Thyroid gland (tissue), 4 donors: ENCODE data around the gene RFX7. TPM values are rescaled to one million over a fixed set of nuclear protein-coding genes. Genes with fewer than 3 reads are reported as not detected.

Experiments
- DNase-seq, 2 donors: peaks; one replicate each; pipeline ENCODE4 v3.0.0-alpha.2; 2019
- H3K27ac ChIP-seq, 3 donors: fragments of 200-600 bp; sonication (generic); 1 replicate in 2 of 3; 2 replicates in 1 of 3; pipeline ENCODE4 v1.5.1; 2016 to 2019; ENCODE audit warnings: mild to moderate bottlenecking in 1 of 3, moderate library complexity in 1 of 3
- H3K27me3 ChIP-seq: fragments of 200-600 bp; sonication (generic); one replicate; pipeline ENCODE4 v1.5.1; 2019
- H3K36me3 ChIP-seq, 2 donors: fragments of 200-600 bp; sonication (generic); one replicate each; pipeline ENCODE4 v1.5.1; 2016 to 2019
- H3K4me1 ChIP-seq, 2 donors: fragments of 200-600 bp; sonication (generic); one replicate each; pipeline ENCODE4 v1.5.1; 2017 to 2019
- H3K4me3 ChIP-seq, 3 donors: fragments of 200-600 bp; sonication (generic); replicated peaks in 1 of 3; 1 replicate in 2 of 3; 2 replicates in 1 of 3; pipeline ENCODE4 v1.5.1; 2016; ENCODE audit warnings: mild to moderate bottlenecking in 1 of 3
- H3K9me3 ChIP-seq: fragments of 200-600 bp; sonication (generic); one replicate; pipeline ENCODE4 v1.5.1; 2017
- POLR2A ChIP-seq, 2 donors: fragments of 450-650 bp; IDR thresholded peaks; one replicate each; pipeline ENCODE4 v1.6.1; 2017; ENCODE audit warnings: antibody characterized with exemption in 2 of 2, mild to moderate bottlenecking in 2 of 2, moderate library complexity in 1 of 2
- WGBS, 2 donors: methylation state at CpG; one replicate each; pipeline ENCODE4 v1.1.5; 2017; 5-methylcytosine and 5-hydroxymethylcytosine counted together
- intact Hi-C: fragments of 100-400 bp; cut with DNase I; formaldehyde crosslinking; loops from one replicate; pipeline ENCODE4 v1.15.1; 2023
- total RNA-seq, 4 donors: library from RNA; depleted of rRNA; stranded (reverse); fragments of >200 nt; gene quantifications; one replicate each; pipeline ENCODE4 v1.2.3, GENCODE V29; 2016
- TF ChIP-seq, protein P1 (sequence below), 6 experiments: fragments of 200-600 bp in 3 of 6; fragments of 450-650 bp in 3 of 6; sonication (generic) in 3 of 6; IDR thresholded peaks; one replicate each; pipeline ENCODE4 v1.5.1; 2016 to 2019; ENCODE audit warnings: antibody characterized with exemption in 6 of 6, mild to moderate bottlenecking in 2 of 6, inconsistent platforms in 1 of 6, moderate library complexity in 1 of 6

RFX7 gene
- total RNA-seq, 4 donors from 2014 or later: 9.7 to 12.6 (median 11.4) TPM

- Histone ChIP-seq H3K9me3 (no peaks in the 10 kb centered on the region), H3K27ac (no peak overlapping the region), H3K4me3 (no peak overlapping the region), H3K27me3 (no peaks in the 10 kb centered on the region), H3K4me1 (no peaks in the 10 kb centered on the region), H3K36me3 (no peaks in the 10 kb centered on the region)
- TF ChIP-seq, protein P1, sequence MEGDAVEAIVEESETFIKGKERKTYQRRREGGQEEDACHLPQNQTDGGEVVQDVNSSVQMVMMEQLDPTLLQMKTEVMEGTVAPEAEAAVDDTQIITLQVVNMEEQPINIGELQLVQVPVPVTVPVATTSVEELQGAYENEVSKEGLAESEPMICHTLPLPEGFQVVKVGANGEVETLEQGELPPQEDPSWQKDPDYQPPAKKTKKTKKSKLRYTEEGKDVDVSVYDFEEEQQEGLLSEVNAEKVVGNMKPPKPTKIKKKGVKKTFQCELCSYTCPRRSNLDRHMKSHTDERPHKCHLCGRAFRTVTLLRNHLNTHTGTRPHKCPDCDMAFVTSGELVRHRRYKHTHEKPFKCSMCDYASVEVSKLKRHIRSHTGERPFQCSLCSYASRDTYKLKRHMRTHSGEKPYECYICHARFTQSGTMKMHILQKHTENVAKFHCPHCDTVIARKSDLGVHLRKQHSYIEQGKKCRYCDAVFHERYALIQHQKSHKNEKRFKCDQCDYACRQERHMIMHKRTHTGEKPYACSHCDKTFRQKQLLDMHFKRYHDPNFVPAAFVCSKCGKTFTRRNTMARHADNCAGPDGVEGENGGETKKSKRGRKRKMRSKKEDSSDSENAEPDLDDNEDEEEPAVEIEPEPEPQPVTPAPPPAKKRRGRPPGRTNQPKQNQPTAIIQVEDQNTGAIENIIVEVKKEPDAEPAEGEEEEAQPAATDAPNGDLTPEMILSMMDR (IDR thresholded peaks at IDR 0.05): no peak
- DNase-seq: no peak
- intact Hi-C loops: no loop called here
Measured at GRCh38 chr15:56228352-56228751, 15.3 kb downstream of the RFX7 start.

GRCh38 chr15:56227780-56228179 lies 15.9 kb downstream of the RFX7 start:
- DNase-seq: no peak
- intact Hi-C loops: no loop called here
- no peak for TF ChIP-seq POLR2A (IDR thresholded peaks at IDR 0.05)
- TF ChIP-seq, protein P1 (IDR thresholded peaks at IDR 0.05): no peak
- no peaks in the 10 kb centered on the region for H3K36me3 ChIP-seq
- H3K27me3 ChIP-seq: no peaks in the 10 kb centered on the region
- no peak overlapping the region for H3K27ac ChIP-seq
- H3K4me3 ChIP-seq: no peak overlapping the region
- no peaks in the 10 kb centered on the region for H3K4me1 ChIP-seq
- no peaks in the 10 kb centered on the region for H3K9me3 ChIP-seq
- 97 to 99% methylated on average over 2 of the region's 2 CpGs for WGBS, 2 donors

DNA sequence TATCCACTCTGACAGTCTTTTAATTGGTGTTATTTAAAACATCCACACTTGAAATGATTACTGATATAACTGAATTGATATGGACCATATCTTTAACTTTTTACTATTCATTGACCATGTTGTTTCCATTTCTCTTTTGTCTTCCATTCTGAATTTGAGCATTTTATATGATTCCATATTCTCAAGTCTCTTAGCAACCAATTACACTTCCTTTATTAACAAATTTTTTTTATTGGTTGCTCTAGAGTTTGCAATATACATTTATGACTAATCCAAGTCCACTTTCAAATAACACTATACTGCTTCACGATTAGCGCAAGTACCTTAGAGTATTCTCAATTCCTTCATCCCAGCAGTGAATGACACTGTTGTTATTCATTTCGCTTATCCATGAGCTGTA lies 16.4 kb downstream of the RFX7 start:
- no peak for DNase-seq
- Histone ChIP-seq H3K27ac (no peak overlapping the region), H3K27me3 (no peaks in the 10 kb centered on the region), H3K4me3 (no peak overlapping the region), H3K36me3 (no peaks in the 10 kb centered on the region), H3K9me3 (no peaks in the 10 kb centered on the region), H3K4me1 (no peaks in the 10 kb centered on the region)
- no peak for TF ChIP-seq POLR2A (IDR thresholded peaks at IDR 0.05)
- TF ChIP-seq, protein P1 (IDR thresholded peaks at IDR 0.05): no peak
- 97 to 98% methylated on average over 3 of the region's 3 CpGs for WGBS, 2 donors
- intact Hi-C loops: no loop called here

- Histone ChIP-seq H3K9me3 (no peaks in the 10 kb centered on the region), H3K4me3 (no peak overlapping the region), H3K27ac (no peak overlapping the region), H3K36me3 (no peaks in the 10 kb centered on the region), H3K4me1 (no peaks in the 10 kb centered on the region), H3K27me3 (no peaks in the 10 kb centered on the region)
- DNase-seq: no peak
- intact Hi-C loops: no loop called here
- no peak for TF ChIP-seq POLR2A (IDR thresholded peaks at IDR 0.05)
- TF ChIP-seq, protein P1 (IDR thresholded peaks at IDR 0.05): no peak
- 92 to 94% methylated on average over 1 of the region's 1 CpG for WGBS, 2 donors
Measured at GRCh38 chr15:56225520-56225919, 18.2 kb downstream of the RFX7 start.

DNA sequence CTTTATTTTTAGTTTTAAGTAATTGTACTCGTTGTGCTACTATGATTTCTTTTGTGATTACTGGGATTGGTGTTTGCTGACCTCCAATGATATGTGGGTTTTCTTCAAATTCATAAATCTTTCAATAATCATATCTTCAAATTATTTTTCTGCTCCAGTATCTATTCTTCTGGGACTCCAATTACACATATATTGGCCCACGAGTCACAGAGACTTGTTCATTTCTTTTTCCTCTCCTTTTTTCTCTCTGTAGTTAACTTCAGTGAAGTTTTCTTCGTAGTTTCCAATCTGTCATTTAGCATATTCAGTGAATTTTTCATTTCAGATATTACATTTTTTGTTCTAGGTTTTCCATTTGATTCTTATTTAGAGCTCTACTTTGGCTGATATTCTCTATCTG lies 21.4 kb downstream of the RFX7 start:
- Histone ChIP-seq H3K36me3 (no peaks in the 10 kb centered on the region), H3K9me3 (no peaks in the 10 kb centered on the region), H3K27ac (no peak overlapping the region), H3K4me1 (no peaks in the 10 kb centered on the region), H3K27me3 (no peaks in the 10 kb centered on the region), H3K4me3 (no peak overlapping the region)
- TF ChIP-seq, protein P1 (IDR thresholded peaks at IDR 0.05): no peak
- no peak for TF ChIP-seq POLR2A (IDR thresholded peaks at IDR 0.05)
- WGBS, 2 donors: 96 to 98% methylated on average over 3 of the region's 3 CpGs
- DNase-seq: no peak
- intact Hi-C loops: no loop called here
